Common myeloid progenitor, CD34-positive (primary cell): ENCODE data around the gene SERPINH1.

Experiments used
- CTCF ChIA-PET: fragments of 350-600 bp; sonication (Branson Sonifier 250); formaldehyde crosslinking; loops from one replicate; lab custom pipeline; 2021; ENCODE audit warnings: antibody characterized with exemption; lab: Charles Lee
- POLR2A ChIA-PET: fragments of 350-600 bp; sonication (Branson Sonifier 250); formaldehyde crosslinking; loops from one replicate; lab custom pipeline; 2021; ENCODE audit warnings: antibody characterized with exemption; lab: Charles Lee
- DNase-seq, 3 donors: peaks; one replicate each; pipeline versions ENCODE4 v3.0.0 to v3.0.0-alpha.2; 2013
- H3K27ac ChIP-seq, 2 experiments: 1 replicate in 1 of 2; 2 replicates in 1 of 2; pipeline ENCODE4 v1.7.0; 2013; ENCODE audit warnings: inconsistent platforms in 2 of 2, low read length in 2 of 2, mild to moderate bottlenecking in 2 of 2, low read depth in 1 of 2, moderate library complexity in 1 of 2; ENCODE audit not compliant: severe bottlenecking in 2 of 2, insufficient read depth in 1 of 2, poor library complexity in 1 of 2
- H3K27me3 ChIP-seq, 5 experiments: replicated peaks in 2 of 5; 1 replicate in 3 of 5; 2 replicates in 2 of 5; pipeline versions ENCODE4 v1.6.1 to v1.7.0; 2013; ENCODE audit warnings: low read length in 4 of 5, mild to moderate bottlenecking in 2 of 5, moderate library complexity in 2 of 5, inconsistent platforms in 1 of 5; ENCODE audit not compliant: insufficient read depth in 5 of 5, control insufficient read depth in 4 of 5
- H3K36me3 ChIP-seq, 4 experiments: 1 replicate in 2 of 4; 2 replicates in 2 of 4; pipeline versions ENCODE4 v1.6.1 to v1.7.0; 2013; ENCODE audit warnings: low read length in 3 of 4, control low read depth in 1 of 4, mild to moderate bottlenecking in 1 of 4; ENCODE audit not compliant: control insufficient read depth in 4 of 4, insufficient read depth in 4 of 4
- H3K4me1 ChIP-seq, 4 experiments: 1 replicate in 3 of 4; 2 replicates in 1 of 4; pipeline versions ENCODE4 v1.6.1 to v1.7.1; 2013; ENCODE audit warnings: low read length in 3 of 4, mild to moderate bottlenecking in 3 of 4, control low read depth in 1 of 4, inconsistent platforms in 1 of 4, moderate library complexity in 1 of 4; ENCODE audit not compliant: control insufficient read depth in 4 of 4, insufficient read depth in 4 of 4; ENCODE audit errors: control extremely low read depth in 1 of 4
- H3K4me3 ChIP-seq, 7 experiments: 1 replicate in 4 of 7; 2 replicates in 3 of 7; pipeline versions ENCODE4 v1.5.1 to v1.7.0; 2013; ENCODE audit warnings: mild to moderate bottlenecking in 7 of 7, low read length in 6 of 7, moderate library complexity in 6 of 7, inconsistent platforms in 2 of 7, low read depth in 2 of 7, control low read depth in 1 of 7; ENCODE audit not compliant: insufficient read depth in 4 of 7, control insufficient read depth in 1 of 7; ENCODE audit errors: extremely low read depth in 1 of 7
- H3K9me3 ChIP-seq, 5 experiments: 1 replicate in 4 of 5; 2 replicates in 1 of 5; pipeline versions ENCODE4 v1.6.1 to v1.7.1; 2013; ENCODE audit warnings: low read length in 4 of 5, mild to moderate bottlenecking in 2 of 5, inconsistent platforms in 1 of 5, low read depth in 1 of 5, moderate library complexity in 1 of 5; ENCODE audit not compliant: control insufficient read depth in 4 of 5, insufficient read depth in 2 of 5; ENCODE audit errors: control extremely low read depth in 1 of 5
- WGBS: methylation state at CpG from one replicate; pipeline ENCODE4 v1.1.5; 2013; ENCODE audit not compliant: insufficient coverage; 5-methylcytosine and 5-hydroxymethylcytosine counted together

The SERPINH1 gene

GRCh38 chr11:75561426-75562047 lies 516 bp upstream of the SERPINH1 start:
- ChIA-PET CTCF (interaction anchor here (0.6 to 3.4 kb wide), 10 partner anchors 11 to 132 kb away, joined by 3 to 13 read pairs (median 4); no protein-coding TSS in a partner anchor), POLR2A (interaction anchor here (0.6 kb wide), 1 partner anchor 21 kb away, joined by 3 read pairs; no protein-coding TSS in a partner anchor)
- H3K4me3 ChIP-seq = peak overlapping the region; percentile 80 to 89 (median 85)
- peaks cover 0 to 49% (median 27%) of the 10 kb centered on the region in 4 experiments for H3K4me1 ChIP-seq
- H3K27ac ChIP-seq = peak overlapping the region in 1 of 2 experiments; percentile 75
- 25% methylated on average over 12 of the region's 21 CpGs for WGBS
- no peaks in the 10 kb centered on the region for H3K9me3 ChIP-seq
- H3K27me3 ChIP-seq = no peaks in the 10 kb centered on the region
- DNase-seq = peak in 2 of 3 donors; percentile 26 to 49
- H3K36me3 ChIP-seq = peaks cover 0 to 6% (median under 1%) of the 10 kb centered on the region in 4 experiments

GRCh38 chr11:75562836-75563484 lies 907 bp downstream of the SERPINH1 start:
- peak overlapping the region; percentile 80 to 89 (median 85) for H3K4me3 ChIP-seq
- whole genome bisulfite sequencing = 11% methylated on average over 13 of the region's 16 CpGs
- peaks cover 0 to 11% (median 6%) of the 10 kb centered on the region in 4 experiments for H3K36me3 ChIP-seq
- no peaks in the 10 kb centered on the region for H3K27me3 ChIP-seq
- DNase-seq = no peak
- H3K4me1 ChIP-seq = peaks cover 0 to 49% (median 27%) of the 10 kb centered on the region in 4 experiments
- CTCF ChIA-PET = interaction anchor here (0.9 to 2.5 kb wide), 4 partner anchors 9 to 134 kb away, joined by 3 to 11 read pairs (median 5); no protein-coding TSS in a partner anchor
- POLR2A ChIA-PET = no interaction called here
- no peaks in the 10 kb centered on the region for H3K9me3 ChIP-seq
- peak overlapping the region in 1 of 2 experiments; percentile 75 for H3K27ac ChIP-seq

GRCh38 chr11:75563501-75563977 lies 1.5 kb downstream of the SERPINH1 start:
- ChIA-PET CTCF (interaction anchor here (0.9 to 3.0 kb wide), 5 partner anchors 10 to 21 kb away, joined by 3 to 13 read pairs (median 8); no protein-coding TSS in a partner anchor), POLR2A (no interaction called here)
- H3K4me3 ChIP-seq = peak overlapping the region in 2 of 7 experiments; percentile 80 to 87

GRCh38 chr11:75563978-75564552 lies 2.0 kb downstream of the SERPINH1 start:
- Histone ChIP-seq H3K4me1 (peaks cover 0 to 46% (median 27%) of the 10 kb centered on the region in 4 experiments), H3K9me3 (no peaks in the 10 kb centered on the region), H3K27ac (peak overlapping the region in 1 of 2 experiments; percentile 75), H3K27me3 (no peaks in the 10 kb centered on the region), H3K4me3 (no peak overlapping the region), H3K36me3 (peaks cover 6 to 20% (median 13%) of the 10 kb centered on the region in 4 experiments)
- peak in 2 of 3 donors; percentile 23 to 42 for DNase-seq
- ChIA-PET CTCF (interaction anchor here (0.8 to 3.0 kb wide), 5 partner anchors 10 to 20 kb away, joined by 3 to 13 read pairs (median 4); no protein-coding TSS in a partner anchor), POLR2A (no interaction called here)
- 89% methylated on average over 5 of the region's 9 CpGs for WGBS

More at GRCh38 chr11:75563501-75563977, 1.5 kb downstream of the SERPINH1 start:
- Histone ChIP-seq H3K36me3 (peaks cover 2 to 15% (median 9%) of the 10 kb centered on the region in 4 experiments), H3K27ac (peak overlapping the region in 1 of 2 experiments; percentile 75), H3K4me1 (peaks cover 0 to 49% (median 27%) of the 10 kb centered on the region in 4 experiments), H3K27me3 (no peaks in the 10 kb centered on the region), H3K9me3 (no peaks in the 10 kb centered on the region)
- DNase-seq = no peak
- 0% methylated on average over 1 of the region's 5 CpGs for WGBS

- POLR2A ChIA-PET = no interaction called here
- DNase-seq = no peak
- Histone ChIP-seq H3K9me3 (no peaks in the 10 kb centered on the region), H3K4me3 (no peak overlapping the region), H3K27me3 (no peaks in the 10 kb centered on the region), H3K36me3 (peaks cover 9 to 30% (median 20%) of the 10 kb centered on the region in 4 experiments), H3K4me1 (peaks cover 0 to 41% (median 27%) of the 10 kb centered on the region in 4 experiments), H3K27ac (no peak overlapping the region)
- CTCF ChIA-PET = interaction anchor here (1.1 to 3.0 kb wide), 3 partner anchors 9 to 21 kb away, joined by 3 to 13 read pairs (median 8); no protein-coding TSS in a partner anchor
- 93% methylated on average over 3 of the region's 5 CpGs for WGBS
Observed at GRCh38 chr11:75565221-75565814, 3.3 kb downstream of the SERPINH1 start.

- H3K27ac ChIP-seq = no peak overlapping the region
- H3K36me3 ChIP-seq = peaks cover 12 to 39% (median 24%) of the 10 kb centered on the region in 4 experiments
- CTCF ChIA-PET = interaction anchor here (1.1 to 3.0 kb wide), 4 partner anchors 11 to 20 kb away, joined by 3 to 13 read pairs (median 10); no protein-coding TSS in a partner anchor
- POLR2A ChIA-PET = no interaction called here
- peaks cover 0 to 41% (median 27%) of the 10 kb centered on the region in 4 experiments for H3K4me1 ChIP-seq
- WGBS = 91% methylated on average over 43 of the region's 43 CpGs
- no peaks in the 10 kb centered on the region for H3K9me3 ChIP-seq
- no peak overlapping the region for H3K4me3 ChIP-seq
- no peak for DNase-seq
- no peaks in the 10 kb centered on the region for H3K27me3 ChIP-seq
Observed at GRCh38 chr11:75565916-75566762, 4.1 kb downstream of the SERPINH1 start.
